OCI-LY3 (cell line): ENCODE results near the gene KCNQ1.

Experiments
- H2AFZ ChIP-seq: fragments of 200-600, 300-600 bp; shearing (Covaris generic); 2 replicates; pipeline ENCODE4 v1.6.0; 2014; ENCODE audit warnings: antibody characterized with exemption, low read depth, low read length
- H3K27ac ChIP-seq: fragments of 200-600, 300-600 bp; sonication (generic); 2 replicates; pipeline ENCODE4 v1.5.1; 2014; ENCODE audit warnings: mild to moderate bottlenecking, low read length, moderate library complexity, mixed read lengths
- H3K27me3 ChIP-seq: fragments of 200-600, 300-600 bp; sonication (generic); 2 replicates; pipeline ENCODE4 v1.6.1; 2014; ENCODE audit warnings: low read depth, low read length, mixed read lengths
- H3K36me3 ChIP-seq: fragments of 200-600, 300-600 bp; sonication (generic); replicated peaks from 2 replicates; pipeline ENCODE3; 2014; ENCODE audit warnings: low read depth, low read length, mixed read lengths
- H3K4me1 ChIP-seq: fragments of 300-600, 200-600 bp; sonication (generic); 2 replicates; pipeline ENCODE4 v1.6.1; 2014; ENCODE audit warnings: low read length, mixed read lengths
- H3K4me2 ChIP-seq: fragments of 200-600, 300-600 bp; sonication (generic); 2 replicates; pipeline ENCODE4 v1.6.1; 2014; ENCODE audit warnings: low read length, mixed read lengths
- H3K4me3 ChIP-seq: fragments of 300-600, 200-600 bp; sonication (generic); 2 replicates; pipeline ENCODE4 v1.5.1; 2014; ENCODE audit warnings: antibody characterized with exemption, mild to moderate bottlenecking, low read length, moderate library complexity
- H3K79me2 ChIP-seq: fragments of 300-600, 200-600 bp; shearing (Covaris generic); 2 replicates; pipeline ENCODE4 v1.6.1; 2014; ENCODE audit warnings: mild to moderate bottlenecking, low read length, mixed read lengths
- H3K9ac ChIP-seq: fragments of 300-600, 200-600 bp; shearing (Covaris generic); 2 replicates; pipeline ENCODE4 v1.6.0; 2014; ENCODE audit warnings: mild to moderate bottlenecking, low read length, moderate library complexity
- H3K9me3 ChIP-seq: fragments of 200-600, 300-600 bp; shearing (Covaris generic); 2 replicates; pipeline ENCODE4 v1.6.1; 2014; ENCODE audit warnings: low read length, mixed read lengths; ENCODE audit not compliant: insufficient read depth
- H4K20me1 ChIP-seq: fragments of 200-600, 300-600 bp; sonication (generic); 2 replicates; pipeline ENCODE4 v1.6.1; 2016; ENCODE audit warnings: low read length, mixed read lengths; ENCODE audit not compliant: insufficient read depth
- CTCF ChIP-seq: fragments of 200-600, 300-600 bp; sonication (generic); IDR thresholded peaks from 2 replicates; pipeline ENCODE4 v1.5.1; 2014; ENCODE audit warnings: antibody characterized with exemption, low read length, low read depth
- EZH2phosphoT487 ChIP-seq: fragments of 200-600 bp; shearing (Covaris generic); IDR thresholded peaks from 2 replicates; pipeline ENCODE4 v1.6.1; 2018; ENCODE audit warnings: antibody characterized with exemption, mixed run types, low read depth

Gene KCNQ1

GRCh38 chr11:2838676-2839294 lies 394.0 kb downstream of the KCNQ1 start:
- Histone ChIP-seq H4K20me1 (no peaks in the 10 kb centered on the region), H3K27me3 (no peaks in the 10 kb centered on the region), H3K4me3 (no peak overlapping the region), H3K4me2 (no peak overlapping the region), H3K36me3 (no peaks in the 10 kb centered on the region), H3K79me2 (no peaks in the 10 kb centered on the region), H2AFZ (no peak overlapping the region), H3K4me1 (no peaks in the 10 kb centered on the region), H3K9ac (no peak overlapping the region), H3K27ac (no peak overlapping the region), H3K9me3 (no peaks in the 10 kb centered on the region)
- TF ChIP-seq EZH2phosphoT487 = no peak
- no peak for TF ChIP-seq CTCF

GRCh38 chr11:2839395-2839943 lies 394.7 kb downstream of the KCNQ1 start:
- H3K27ac ChIP-seq = no peak overlapping the region
- H3K36me3 ChIP-seq = no peaks in the 10 kb centered on the region

GRCh38 chr11:2841411-2842190 lies 396.8 kb downstream of the KCNQ1 start:
- no peak for TF ChIP-seq EZH2phosphoT487
- no peak for TF ChIP-seq CTCF
- H3K9me3 ChIP-seq = no peaks in the 10 kb centered on the region
- no peaks in the 10 kb centered on the region for H4K20me1 ChIP-seq
- H2AFZ ChIP-seq = no peak overlapping the region
- no peak overlapping the region for H3K9ac ChIP-seq
- H3K79me2 ChIP-seq = no peaks in the 10 kb centered on the region
- no peak overlapping the region for H3K27ac ChIP-seq
- no peaks in the 10 kb centered on the region for H3K36me3 ChIP-seq
- no peak overlapping the region for H3K4me2 ChIP-seq
- no peaks in the 10 kb centered on the region for H3K4me1 ChIP-seq
- no peak overlapping the region for H3K4me3 ChIP-seq
- H3K27me3 ChIP-seq = no peaks in the 10 kb centered on the region

More at GRCh38 chr11:2839395-2839943, 394.7 kb downstream of the KCNQ1 start:
- no peak overlapping the region for H3K4me3 ChIP-seq
- no peaks in the 10 kb centered on the region for H4K20me1 ChIP-seq
- no peak overlapping the region for H2AFZ ChIP-seq
- no peaks in the 10 kb centered on the region for H3K9me3 ChIP-seq
- no peak overlapping the region for H3K9ac ChIP-seq
- no peak for TF ChIP-seq EZH2phosphoT487
- TF ChIP-seq CTCF = no peak
- no peaks in the 10 kb centered on the region for H3K27me3 ChIP-seq
- no peaks in the 10 kb centered on the region for H3K4me1 ChIP-seq
- H3K4me2 ChIP-seq = no peak overlapping the region
- H3K79me2 ChIP-seq = no peaks in the 10 kb centered on the region

GRCh38 chr11:2842876-2843275 lies 398.1 kb downstream of the KCNQ1 start:
- Histone ChIP-seq H3K27me3 (no peaks in the 10 kb centered on the region), H3K27ac (no peak overlapping the region), H4K20me1 (no peaks in the 10 kb centered on the region), H3K4me1 (no peaks in the 10 kb centered on the region), H2AFZ (no peak overlapping the region), H3K9me3 (no peaks in the 10 kb centered on the region), H3K4me2 (no peak overlapping the region), H3K9ac (no peak overlapping the region), H3K4me3 (no peak overlapping the region), H3K36me3 (no peaks in the 10 kb centered on the region), H3K79me2 (no peaks in the 10 kb centered on the region)
- TF ChIP-seq CTCF (no peak), EZH2phosphoT487 (no peak)
